GM12892 (cell line): ENCODE data around the gene NAPG.

ENCODE experiments used
- POLR2A ChIP-seq: IDR thresholded peaks from 2 replicates; pipeline ENCODE4 v1.6.1; 2011; ENCODE audit warnings: low read depth, low read length, control low read depth
- POLR2AphosphoS5 ChIP-seq: IDR thresholded peaks from 2 replicates; pipeline ENCODE4 v1.6.1; 2011; ENCODE audit warnings: low read depth, low read length, control low read depth

DNA sequence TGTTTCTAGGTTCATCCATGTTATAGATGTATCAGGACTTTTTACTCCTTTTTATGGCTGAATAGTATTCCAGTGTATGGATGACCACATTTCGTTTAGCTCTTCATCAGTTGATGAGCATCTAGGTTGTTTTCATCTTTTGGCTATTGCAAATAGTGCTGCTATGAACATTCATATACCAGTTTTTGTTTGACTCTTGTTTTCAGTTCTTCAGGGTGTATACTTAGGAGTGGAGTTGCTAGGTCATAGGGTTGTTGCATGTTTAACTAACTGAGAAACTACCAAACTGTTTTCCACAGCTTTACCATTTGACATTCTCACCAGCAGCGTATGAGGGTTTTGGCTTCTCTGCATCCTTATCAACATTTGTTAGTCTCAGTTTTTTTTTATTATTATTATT is 25.8 kb upstream of the NAPG start:
- TF ChIP-seq POLR2A (no peak), POLR2AphosphoS5 (no peak)
